Uterus (tissue), 2 donors: ENCODE results near the gene EPHB2.

Experiments used
- POLR2A ChIP-seq, 2 donors: fragments of 450-650 bp; IDR thresholded peaks; one replicate each; pipeline ENCODE4 v1.6.1; 2016; ENCODE audit warnings: antibody characterized with exemption in 2 of 2, mild to moderate bottlenecking in 1 of 2, moderate library complexity in 1 of 2
- TF ChIP-seq, protein P1 (sequence below), 4 experiments: fragments of 200-600 bp in 2 of 4; fragments of 450-650 bp in 2 of 4; sonication (generic) in 2 of 4; IDR thresholded peaks; one replicate each; pipeline ENCODE4 v1.5.1; 2016 to 2019; ENCODE audit warnings: antibody characterized with exemption in 4 of 4, mild to moderate bottlenecking in 2 of 4, moderate library complexity in 1 of 4

GRCh38 chr1:22906968-22907367 lies 196.3 kb downstream of the EPHB2 start:
- TF ChIP-seq, protein P1, sequence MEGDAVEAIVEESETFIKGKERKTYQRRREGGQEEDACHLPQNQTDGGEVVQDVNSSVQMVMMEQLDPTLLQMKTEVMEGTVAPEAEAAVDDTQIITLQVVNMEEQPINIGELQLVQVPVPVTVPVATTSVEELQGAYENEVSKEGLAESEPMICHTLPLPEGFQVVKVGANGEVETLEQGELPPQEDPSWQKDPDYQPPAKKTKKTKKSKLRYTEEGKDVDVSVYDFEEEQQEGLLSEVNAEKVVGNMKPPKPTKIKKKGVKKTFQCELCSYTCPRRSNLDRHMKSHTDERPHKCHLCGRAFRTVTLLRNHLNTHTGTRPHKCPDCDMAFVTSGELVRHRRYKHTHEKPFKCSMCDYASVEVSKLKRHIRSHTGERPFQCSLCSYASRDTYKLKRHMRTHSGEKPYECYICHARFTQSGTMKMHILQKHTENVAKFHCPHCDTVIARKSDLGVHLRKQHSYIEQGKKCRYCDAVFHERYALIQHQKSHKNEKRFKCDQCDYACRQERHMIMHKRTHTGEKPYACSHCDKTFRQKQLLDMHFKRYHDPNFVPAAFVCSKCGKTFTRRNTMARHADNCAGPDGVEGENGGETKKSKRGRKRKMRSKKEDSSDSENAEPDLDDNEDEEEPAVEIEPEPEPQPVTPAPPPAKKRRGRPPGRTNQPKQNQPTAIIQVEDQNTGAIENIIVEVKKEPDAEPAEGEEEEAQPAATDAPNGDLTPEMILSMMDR (IDR thresholded peaks at IDR 0.05), result no peak
- no peak for TF ChIP-seq POLR2A (IDR thresholded peaks at IDR 0.05)
